ENCODE results near the gene DYNC1I1.
A peak's percentile ranks its signal among the peaks of the same experiment; 100 is the strongest.

DNA sequence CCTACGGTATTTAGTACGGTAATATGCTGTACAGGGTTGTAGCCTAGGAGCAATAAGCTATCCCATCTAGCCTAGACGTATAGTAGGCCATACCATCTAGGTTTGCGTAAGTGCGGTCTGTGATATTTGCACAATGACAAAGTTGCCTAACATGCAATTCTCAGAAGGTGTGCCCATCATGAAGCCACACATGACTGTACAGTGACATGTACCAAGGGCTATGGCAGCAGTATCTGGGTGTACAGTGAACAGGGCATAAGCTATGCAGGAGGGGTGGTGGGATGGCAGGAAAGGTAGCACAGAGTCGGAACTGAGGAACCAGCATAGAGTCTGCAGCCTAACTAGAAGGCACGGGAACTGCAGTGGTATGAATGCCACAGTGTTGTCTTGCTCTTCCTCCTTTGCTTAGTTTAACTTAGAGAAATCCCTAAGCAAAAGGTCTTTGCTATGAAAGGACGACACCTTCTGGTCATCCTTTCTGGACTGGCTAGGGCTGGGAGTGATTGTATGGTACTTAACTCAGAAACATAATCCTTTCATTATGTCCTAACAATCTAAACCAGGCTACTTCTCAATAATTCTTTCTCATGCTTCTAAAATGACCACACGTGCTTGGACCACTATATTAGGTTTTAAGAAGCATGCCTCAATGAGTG lies 93.5 kb downstream of the DYNC1I1 start:
- TF ChIP-seq, protein P1, sequence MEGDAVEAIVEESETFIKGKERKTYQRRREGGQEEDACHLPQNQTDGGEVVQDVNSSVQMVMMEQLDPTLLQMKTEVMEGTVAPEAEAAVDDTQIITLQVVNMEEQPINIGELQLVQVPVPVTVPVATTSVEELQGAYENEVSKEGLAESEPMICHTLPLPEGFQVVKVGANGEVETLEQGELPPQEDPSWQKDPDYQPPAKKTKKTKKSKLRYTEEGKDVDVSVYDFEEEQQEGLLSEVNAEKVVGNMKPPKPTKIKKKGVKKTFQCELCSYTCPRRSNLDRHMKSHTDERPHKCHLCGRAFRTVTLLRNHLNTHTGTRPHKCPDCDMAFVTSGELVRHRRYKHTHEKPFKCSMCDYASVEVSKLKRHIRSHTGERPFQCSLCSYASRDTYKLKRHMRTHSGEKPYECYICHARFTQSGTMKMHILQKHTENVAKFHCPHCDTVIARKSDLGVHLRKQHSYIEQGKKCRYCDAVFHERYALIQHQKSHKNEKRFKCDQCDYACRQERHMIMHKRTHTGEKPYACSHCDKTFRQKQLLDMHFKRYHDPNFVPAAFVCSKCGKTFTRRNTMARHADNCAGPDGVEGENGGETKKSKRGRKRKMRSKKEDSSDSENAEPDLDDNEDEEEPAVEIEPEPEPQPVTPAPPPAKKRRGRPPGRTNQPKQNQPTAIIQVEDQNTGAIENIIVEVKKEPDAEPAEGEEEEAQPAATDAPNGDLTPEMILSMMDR (IDR thresholded peaks at IDR 0.05; ENCODE audit: insufficient read depth, low read length, poor library complexity, severe bottlenecking): peak; percentile 10
- no peak for TF ChIP-seq EZH2phosphoT487 (conservative IDR thresholded peaks at IDR 0.05; ENCODE audit: low read length)
